ENCODE measurements around the gene GPR176.

The GPR176 gene

DNA sequence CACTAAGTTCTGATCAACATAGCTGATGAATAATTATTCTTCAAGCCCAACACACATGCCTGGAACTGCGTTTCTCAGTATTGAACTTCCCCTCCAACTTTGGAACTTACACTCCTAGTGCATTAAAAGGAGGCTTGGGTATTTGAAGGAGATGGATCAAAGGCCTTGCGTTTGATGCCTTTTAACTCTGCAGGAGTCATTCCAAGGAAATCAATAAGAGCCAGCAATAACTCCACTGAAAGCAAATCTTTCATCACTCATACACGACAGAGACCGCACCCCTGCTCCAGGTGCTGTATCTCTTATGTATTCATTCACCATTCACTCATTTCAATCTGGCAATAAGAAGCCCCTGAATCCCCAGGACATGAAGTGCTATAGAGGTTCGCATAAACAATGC is 123.5 kb downstream of the GPR176 start:
- Mint-ChIP-seq H3K4me1 (no peaks in the 10 kb centered on the region), H3K4me3 (no peak overlapping the region), H3K27ac (no peak overlapping the region), H3K9me3 (no peaks in the 10 kb centered on the region), H3K27me3 (peaks cover 21% of the 10 kb centered on the region), H3K36me3 (no peaks in the 10 kb centered on the region)

- Mint-ChIP-seq H3K4me1 (no peaks in the 10 kb centered on the region), H3K4me3 (no peak overlapping the region), H3K27ac (no peak overlapping the region), H3K27me3 (peaks cover 21% of the 10 kb centered on the region), H3K36me3 (no peaks in the 10 kb centered on the region), H3K9me3 (no peaks in the 10 kb centered on the region)
Observed at GRCh38 chr15:39795486-39795885, 124.6 kb downstream of the GPR176 start.

GRCh38 chr15:39794954-39795353 is 125.1 kb downstream of the GPR176 start:
- Mint-ChIP-seq H3K4me3 (no peak overlapping the region), H3K27ac (no peak overlapping the region), H3K4me1 (no peaks in the 10 kb centered on the region), H3K9me3 (no peaks in the 10 kb centered on the region), H3K36me3 (no peaks in the 10 kb centered on the region), H3K27me3 (peaks cover 21% of the 10 kb centered on the region)

GRCh38 chr15:39793923-39794322 is 126.1 kb downstream of the GPR176 start:
- no peaks in the 10 kb centered on the region for H3K4me1 Mint-ChIP-seq
- no peak overlapping the region for H3K4me3 Mint-ChIP-seq
- no peaks in the 10 kb centered on the region for H3K36me3 Mint-ChIP-seq
- H3K27me3 Mint-ChIP-seq, result peaks cover 17% of the 10 kb centered on the region
- H3K27ac Mint-ChIP-seq, result no peak overlapping the region
- H3K9me3 Mint-ChIP-seq, result no peaks in the 10 kb centered on the region

DNA sequence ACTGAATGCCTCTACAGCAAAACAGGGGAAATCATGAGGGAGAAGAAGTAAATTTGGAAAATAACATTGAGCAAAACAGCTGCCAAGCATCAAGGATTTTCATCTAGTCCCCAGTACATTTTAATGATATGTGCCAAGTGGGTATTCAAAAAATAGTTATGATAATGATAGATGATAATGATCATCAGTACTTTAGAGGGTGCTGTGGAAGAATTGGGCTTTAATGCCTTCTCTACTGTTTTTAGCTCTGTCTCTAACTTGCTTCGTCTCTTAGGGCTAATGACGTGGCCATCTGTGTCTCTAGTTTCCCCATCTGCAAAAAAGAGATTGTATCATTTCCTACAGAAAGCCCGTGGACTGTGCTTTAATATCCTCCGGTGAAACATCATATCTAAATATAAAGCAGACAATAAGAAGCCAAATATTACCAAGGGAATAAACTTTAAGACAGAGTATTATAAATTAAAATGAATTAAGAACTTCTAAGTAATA is 127.2 kb downstream of the GPR176 start:
- no peak overlapping the region for H3K27ac Mint-ChIP-seq
- H3K4me1 Mint-ChIP-seq, result peaks cover 5% of the 10 kb centered on the region
- H3K4me3 Mint-ChIP-seq, result no peak overlapping the region
- H3K27me3 Mint-ChIP-seq, result peaks cover 15% of the 10 kb centered on the region
- no peaks in the 10 kb centered on the region for H3K36me3 Mint-ChIP-seq
- H3K9me3 Mint-ChIP-seq, result no peaks in the 10 kb centered on the region

DNA sequence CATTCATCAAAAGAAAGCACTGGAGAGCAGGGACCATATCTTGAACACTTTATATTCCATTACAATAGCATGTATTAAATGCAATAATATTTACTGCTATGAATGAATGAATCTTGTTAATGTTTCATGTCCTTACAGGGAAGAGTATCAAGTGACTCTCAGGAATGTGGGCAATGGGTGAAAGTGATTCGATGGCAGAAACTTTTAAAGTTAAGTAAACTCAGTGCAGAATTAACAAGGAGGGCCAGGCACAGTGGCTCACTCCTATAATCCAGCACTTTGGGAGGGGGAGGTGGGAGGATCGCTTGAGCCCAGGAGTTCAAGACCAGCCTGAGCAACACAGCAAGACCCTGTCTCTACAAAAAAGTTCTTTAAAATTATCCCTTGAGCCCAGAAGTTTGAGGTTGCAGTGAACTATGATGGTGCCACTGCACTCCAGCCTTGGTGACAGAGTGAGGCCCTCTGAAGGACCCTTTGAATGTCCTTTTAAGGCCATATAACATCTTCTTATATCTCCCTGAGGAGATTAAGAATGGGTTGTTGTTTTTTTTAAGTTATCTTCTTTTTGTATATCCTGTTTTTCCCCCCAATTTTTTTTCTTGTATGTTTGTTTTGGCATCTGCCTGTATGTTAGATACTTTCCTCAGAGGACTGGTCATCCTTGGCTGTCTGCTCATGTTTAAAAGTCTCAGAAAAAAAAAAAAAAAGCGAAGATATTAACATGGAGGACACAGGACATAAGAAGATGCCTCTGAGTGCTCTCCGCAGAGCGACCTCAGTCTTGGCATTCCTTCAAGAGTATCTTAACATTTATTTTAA is 127.8 kb downstream of the GPR176 start:
- Mint-ChIP-seq H3K36me3 (no peaks in the 10 kb centered on the region), H3K9me3 (no peaks in the 10 kb centered on the region), H3K27me3 (peaks cover 13% of the 10 kb centered on the region), H3K27ac (no peak overlapping the region), H3K4me1 (peaks cover 8% of the 10 kb centered on the region), H3K4me3 (no peak overlapping the region)

- H3K27ac Mint-ChIP-seq, result peak overlapping the region; percentile 17
- H3K27me3 Mint-ChIP-seq, result peaks cover 2% of the 10 kb centered on the region
- peaks cover 28% of the 10 kb centered on the region for H3K4me1 Mint-ChIP-seq
- no peak overlapping the region for H3K4me3 Mint-ChIP-seq
- H3K9me3 Mint-ChIP-seq, result no peaks in the 10 kb centered on the region
- no peaks in the 10 kb centered on the region for H3K36me3 Mint-ChIP-seq
Observed at GRCh38 chr15:39789736-39790135, 130.3 kb downstream of the GPR176 start.

DNA sequence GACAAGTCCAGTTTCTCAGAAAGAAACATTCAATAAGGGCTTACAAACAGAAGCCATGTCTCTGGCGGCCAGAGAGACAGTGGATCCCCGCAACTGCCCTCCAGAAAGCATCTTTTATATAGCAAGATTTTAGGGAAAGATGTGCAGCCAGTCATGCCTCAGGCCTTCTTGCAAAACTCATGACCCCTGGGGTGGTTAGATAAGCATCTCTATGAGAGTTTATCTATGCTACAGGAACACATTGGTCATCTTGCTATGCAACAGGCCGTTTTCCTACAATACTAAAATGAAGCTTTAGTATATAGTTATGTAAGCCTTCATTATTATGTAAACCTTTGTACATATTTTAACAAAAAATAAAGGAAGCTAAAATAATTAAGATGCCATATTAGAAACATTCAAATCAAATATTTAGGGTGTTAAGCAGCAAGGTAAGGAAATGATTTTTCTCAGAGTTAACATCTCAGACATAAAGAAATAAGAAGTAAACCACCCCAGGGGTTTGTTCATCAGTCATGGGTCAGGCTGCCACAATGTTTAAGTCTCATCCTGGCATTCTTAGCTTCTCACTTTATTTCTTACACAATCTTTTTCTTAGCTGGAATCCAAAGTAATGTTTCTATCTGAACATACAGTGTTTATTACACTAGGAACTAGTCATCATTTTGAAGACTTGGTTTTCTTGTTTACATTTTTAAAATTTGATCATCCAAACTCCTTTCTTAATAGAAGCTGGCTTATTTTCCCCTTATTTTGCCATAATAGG is 131.1 kb downstream of the GPR176 start:
- H3K36me3 Mint-ChIP-seq, result no peaks in the 10 kb centered on the region
- peak overlapping the region; percentile 30 for H3K27ac Mint-ChIP-seq
- H3K4me3 Mint-ChIP-seq, result no peak overlapping the region
- no peaks in the 10 kb centered on the region for H3K9me3 Mint-ChIP-seq
- peaks cover 35% of the 10 kb centered on the region for H3K4me1 Mint-ChIP-seq
- H3K27me3 Mint-ChIP-seq, result no peaks in the 10 kb centered on the region

DNA sequence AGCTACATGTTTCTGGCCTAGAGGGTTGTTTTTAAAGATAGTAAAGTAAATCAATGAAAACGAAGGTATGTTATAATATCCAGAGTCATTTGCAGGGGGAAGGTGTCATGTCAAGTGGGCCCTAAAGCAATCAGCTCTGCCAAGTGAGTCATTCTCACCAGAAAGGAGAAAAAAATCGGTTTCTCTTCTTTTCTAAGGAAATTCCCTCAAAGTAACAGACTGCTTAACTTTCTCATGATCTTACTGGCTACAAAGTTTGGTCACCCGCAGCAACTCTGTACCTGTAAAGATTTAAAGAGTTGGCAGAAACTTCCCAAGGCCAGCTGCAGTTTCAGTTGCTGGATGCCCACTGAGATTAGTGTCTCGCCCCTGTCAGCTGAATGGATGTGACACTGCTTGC is 132.0 kb downstream of the GPR176 start:
- no peaks in the 10 kb centered on the region for H3K36me3 Mint-ChIP-seq
- H3K4me3 Mint-ChIP-seq, result no peak overlapping the region
- no peaks in the 10 kb centered on the region for H3K27me3 Mint-ChIP-seq
- no peaks in the 10 kb centered on the region for H3K9me3 Mint-ChIP-seq
- peak overlapping the region; percentile 62 for H3K27ac Mint-ChIP-seq
- peaks cover 44% of the 10 kb centered on the region for H3K4me1 Mint-ChIP-seq

GRCh38 chr15:39787479-39787878 is 132.6 kb downstream of the GPR176 start:
- Mint-ChIP-seq H3K4me3 (peak overlapping the region; percentile 23), H3K27ac (no peak overlapping the region), H3K9me3 (no peaks in the 10 kb centered on the region), H3K36me3 (no peaks in the 10 kb centered on the region), H3K27me3 (no peaks in the 10 kb centered on the region), H3K4me1 (peaks cover 46% of the 10 kb centered on the region)

- no peaks in the 10 kb centered on the region for H3K27me3 Mint-ChIP-seq
- H3K4me1 Mint-ChIP-seq, result peaks cover 54% of the 10 kb centered on the region
- H3K4me3 Mint-ChIP-seq, result no peak overlapping the region
- no peaks in the 10 kb centered on the region for H3K9me3 Mint-ChIP-seq
- peak overlapping the region; percentile 36 for H3K27ac Mint-ChIP-seq
- H3K36me3 Mint-ChIP-seq, result no peaks in the 10 kb centered on the region
Observed at GRCh38 chr15:39786447-39787056, 133.5 kb downstream of the GPR176 start.

DNA sequence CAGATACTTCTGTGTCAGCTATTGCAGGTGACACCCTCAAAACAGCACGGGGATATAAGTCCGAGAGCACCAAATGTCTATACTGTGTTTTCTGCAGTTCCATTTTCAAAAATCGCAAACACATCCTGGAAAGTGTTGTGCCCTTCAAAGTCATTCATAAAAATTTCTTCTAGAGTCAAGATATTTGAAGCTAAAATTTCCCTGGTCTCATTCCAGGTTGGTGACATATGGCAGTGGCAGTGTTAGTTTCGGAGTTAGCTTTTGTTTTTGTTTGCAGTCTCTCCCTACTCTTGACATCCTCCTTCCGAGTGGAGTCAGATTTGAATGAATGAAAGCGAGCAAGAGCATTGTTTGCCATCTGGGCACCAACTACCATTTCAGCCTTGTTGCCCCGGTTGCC is 134.2 kb downstream of the GPR176 start:
- no peaks in the 10 kb centered on the region for H3K27me3 Mint-ChIP-seq
- no peaks in the 10 kb centered on the region for H3K36me3 Mint-ChIP-seq
- peak overlapping the region; percentile 36 for H3K27ac Mint-ChIP-seq
- H3K9me3 Mint-ChIP-seq, result no peaks in the 10 kb centered on the region
- H3K4me1 Mint-ChIP-seq, result peaks cover 61% of the 10 kb centered on the region
- peak overlapping the region; percentile 27 for H3K4me3 Mint-ChIP-seq

DNA sequence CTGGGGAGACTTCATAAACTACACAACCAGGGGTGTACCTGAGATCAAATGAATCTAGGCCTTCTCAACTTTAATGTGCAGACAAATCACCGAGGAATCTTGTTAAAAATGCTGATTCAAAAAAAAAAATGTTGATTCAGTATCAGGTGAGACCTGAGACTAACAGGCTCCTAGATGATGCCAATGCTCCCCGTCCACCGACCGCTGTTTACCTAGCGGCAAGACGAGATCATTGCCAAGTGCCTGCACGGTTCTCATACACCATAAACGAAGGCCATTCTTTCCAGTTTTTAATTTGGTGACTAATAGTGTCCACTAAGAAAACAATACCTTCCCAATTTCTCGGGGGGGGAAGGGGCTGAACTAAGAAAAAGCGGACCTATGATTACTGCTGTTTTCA is 134.9 kb downstream of the GPR176 start:
- no peaks in the 10 kb centered on the region for H3K27me3 Mint-ChIP-seq
- H3K27ac Mint-ChIP-seq, result peak overlapping the region; percentile 38
- no peaks in the 10 kb centered on the region for H3K9me3 Mint-ChIP-seq
- H3K36me3 Mint-ChIP-seq, result no peaks in the 10 kb centered on the region
- H3K4me3 Mint-ChIP-seq, result peak overlapping the region; percentile 59
- H3K4me1 Mint-ChIP-seq, result peaks cover 63% of the 10 kb centered on the region

DNA sequence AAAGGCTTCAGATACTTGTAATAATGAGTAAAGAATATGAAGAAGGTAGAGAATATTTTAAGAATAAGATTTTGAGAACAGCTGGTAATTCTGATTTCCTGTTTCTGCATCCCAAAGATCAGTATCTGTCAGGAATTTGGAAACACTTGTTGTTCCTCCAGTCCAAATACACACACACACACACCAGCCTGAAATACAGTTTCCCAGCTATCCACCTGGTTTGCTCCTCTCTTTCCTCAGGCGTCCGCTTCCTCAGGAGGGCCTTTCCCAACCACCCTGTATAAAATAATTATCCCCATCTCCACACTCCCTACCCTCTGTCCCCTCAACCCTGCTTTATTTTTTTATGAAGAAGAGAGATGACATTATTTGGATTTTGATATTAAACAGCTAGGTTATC is 135.4 kb downstream of the GPR176 start:
- peak overlapping the region; percentile 59 for H3K4me3 Mint-ChIP-seq
- H3K27me3 Mint-ChIP-seq, result no peaks in the 10 kb centered on the region
- peak overlapping the region; percentile 38 for H3K27ac Mint-ChIP-seq
- peaks cover 63% of the 10 kb centered on the region for H3K4me1 Mint-ChIP-seq
- no peaks in the 10 kb centered on the region for H3K36me3 Mint-ChIP-seq
- H3K9me3 Mint-ChIP-seq, result no peaks in the 10 kb centered on the region

GRCh38 chr15:39784125-39784524 is 135.9 kb downstream of the GPR176 start:
- Mint-ChIP-seq H3K27ac (peak overlapping the region; percentile 79), H3K27me3 (no peaks in the 10 kb centered on the region), H3K9me3 (no peaks in the 10 kb centered on the region), H3K4me1 (peaks cover 63% of the 10 kb centered on the region), H3K4me3 (peak overlapping the region; percentile 90), H3K36me3 (no peaks in the 10 kb centered on the region)
